Measurements from ENCODE around the gene TAS1R3.
A peak's percentile ranks its signal among the peaks of the same experiment; 100 is the strongest.

The TAS1R3 gene

GRCh38 chr1:1342584-1343115 is 11.6 kb downstream of the TAS1R3 start:
- no peak overlapping the region for H3K4me3 ChIP-seq (ENCODE audit: low read depth, low read length)

GRCh38 chr1:1343811-1344421 is 12.8 kb downstream of the TAS1R3 start:
- no peak for DNase-seq (ENCODE audit: low read depth)
- no peak for TF ChIP-seq CTCF (IDR thresholded peaks at IDR 0.05; ENCODE audit: low read depth, low read length, missing control alignments)
- no peak overlapping the region for H3K4me3 ChIP-seq (ENCODE audit: low read depth, low read length)
- in situ Hi-C loops (cut with HindIII; ENCODE audit: low sequenced_read_pairs), result no loop called here

More at GRCh38 chr1:1342584-1343115, 11.6 kb downstream of the TAS1R3 start:
- in situ Hi-C loops (cut with HindIII; ENCODE audit: low sequenced_read_pairs), result no loop called here
- no peak for TF ChIP-seq CTCF (IDR thresholded peaks at IDR 0.05; ENCODE audit: low read depth, low read length, missing control alignments)
- no peak for DNase-seq (ENCODE audit: low read depth)

- H3K4me3 ChIP-seq (ENCODE audit: low read depth, low read length), result no peak overlapping the region
Measured at GRCh38 chr1:1344655-1345361, 13.7 kb downstream of the TAS1R3 start.

GRCh38 chr1:1345384-1345783 is 14.3 kb downstream of the TAS1R3 start:
- no peak overlapping the region for H3K4me3 ChIP-seq (ENCODE audit: low read depth, low read length)
- in situ Hi-C loops (cut with HindIII; ENCODE audit: low sequenced_read_pairs), result no loop called here
- no peak for TF ChIP-seq CTCF (IDR thresholded peaks at IDR 0.05; ENCODE audit: low read depth, low read length, missing control alignments)
- DNase-seq (ENCODE audit: low read depth), result no peak

More at GRCh38 chr1:1344655-1345361, 13.7 kb downstream of the TAS1R3 start:
- peak; percentile 43 for TF ChIP-seq CTCF (IDR thresholded peaks at IDR 0.05; ENCODE audit: low read depth, low read length, missing control alignments)
- in situ Hi-C loops (cut with HindIII; ENCODE audit: low sequenced_read_pairs), result no loop called here
- no peak for DNase-seq (ENCODE audit: low read depth)

- no peak for TF ChIP-seq CTCF (IDR thresholded peaks at IDR 0.05; ENCODE audit: low read depth, low read length, missing control alignments)
- in situ Hi-C loops (cut with HindIII; ENCODE audit: low sequenced_read_pairs), result no loop called here
- DNase-seq (ENCODE audit: low read depth), result no peak
- no peak overlapping the region for H3K4me3 ChIP-seq (ENCODE audit: low read depth, low read length)
Measured at GRCh38 chr1:1345860-1346500, 14.9 kb downstream of the TAS1R3 start.

- TF ChIP-seq CTCF (IDR thresholded peaks at IDR 0.05; ENCODE audit: low read depth, low read length, missing control alignments), result no peak
- DNase-seq (ENCODE audit: low read depth), result no peak
- no peak overlapping the region for H3K4me3 ChIP-seq (ENCODE audit: low read depth, low read length)
- in situ Hi-C loops (cut with HindIII; ENCODE audit: low sequenced_read_pairs), result no loop called here
Measured at GRCh38 chr1:1346501-1346890, 15.4 kb downstream of the TAS1R3 start.
